ENCODE results near the gene CPNE4.

Gene CPNE4

GRCh38 chr3:132022914-132023313 is 11.9 kb downstream of the CPNE4 start:
- no peak overlapping the region for H3K4me3 ChIP-seq (ENCODE audit: low read length)

GRCh38 chr3:132020058-132020457 is 14.8 kb downstream of the CPNE4 start:
- no peak overlapping the region for H3K4me3 ChIP-seq (ENCODE audit: low read length)
- DNase-seq (ENCODE audit: low read depth, low spot score), result no peak

More at GRCh38 chr3:132022914-132023313, 11.9 kb downstream of the CPNE4 start:
- DNase-seq (ENCODE audit: low read depth, low spot score), result no peak

GRCh38 chr3:132017137-132017536 is 17.7 kb downstream of the CPNE4 start:
- H3K4me3 ChIP-seq (ENCODE audit: low read length), result no peak overlapping the region
- DNase-seq (ENCODE audit: low read depth, low spot score), result no peak

- no peak for DNase-seq (ENCODE audit: low read depth, low spot score)
- no peak overlapping the region for H3K4me3 ChIP-seq (ENCODE audit: low read length)
Measured at GRCh38 chr3:132016061-132017041, 18.5 kb downstream of the CPNE4 start.

GRCh38 chr3:132014105-132014504 is 20.7 kb downstream of the CPNE4 start:
- H3K4me3 ChIP-seq (ENCODE audit: low read length), result no peak overlapping the region
- DNase-seq (ENCODE audit: low read depth, low spot score), result no peak

- H3K4me3 ChIP-seq (ENCODE audit: low read length), result no peak overlapping the region
- no peak for DNase-seq (ENCODE audit: low read depth, low spot score)
Measured at GRCh38 chr3:132009241-132009640, 25.6 kb downstream of the CPNE4 start.

GRCh38 chr3:132008837-132009236 is 26.0 kb downstream of the CPNE4 start:
- no peak for DNase-seq (ENCODE audit: low read depth, low spot score)
- H3K4me3 ChIP-seq (ENCODE audit: low read length), result no peak overlapping the region

- H3K4me3 ChIP-seq (ENCODE audit: low read length), result no peak overlapping the region
- DNase-seq (ENCODE audit: low read depth, low spot score), result no peak
Measured at GRCh38 chr3:132007617-132008016, 27.2 kb downstream of the CPNE4 start.

- DNase-seq (ENCODE audit: low read depth, low spot score), result peak; percentile 4
Measured at GRCh38 chr3:132006605-132007204, 28.1 kb downstream of the CPNE4 start.

GRCh38 chr3:132004571-132004970 is 30.2 kb downstream of the CPNE4 start:
- no peak for DNase-seq (ENCODE audit: low read depth, low spot score)
- no peak overlapping the region for H3K4me3 ChIP-seq (ENCODE audit: low read length)

More at GRCh38 chr3:132006605-132007204, 28.1 kb downstream of the CPNE4 start:
- no peak overlapping the region for H3K4me3 ChIP-seq (ENCODE audit: low read length)

- DNase-seq (ENCODE audit: low read depth, low spot score), result no peak
- no peak overlapping the region for H3K4me3 ChIP-seq (ENCODE audit: low read length)
Measured at GRCh38 chr3:132003685-132004084, 31.1 kb downstream of the CPNE4 start.

GRCh38 chr3:132001999-132002398 is 32.8 kb downstream of the CPNE4 start:
- no peak overlapping the region for H3K4me3 ChIP-seq (ENCODE audit: low read length)

GRCh38 chr3:132001036-132001435 is 33.8 kb downstream of the CPNE4 start:
- H3K4me3 ChIP-seq (ENCODE audit: low read length), result no peak overlapping the region
- DNase-seq (ENCODE audit: low read depth, low spot score), result no peak

More at GRCh38 chr3:132001999-132002398, 32.8 kb downstream of the CPNE4 start:
- no peak for DNase-seq (ENCODE audit: low read depth, low spot score)

GRCh38 chr3:131998027-131998426 is 36.8 kb downstream of the CPNE4 start:
- H3K4me3 ChIP-seq (ENCODE audit: low read length), result no peak overlapping the region
- no peak for DNase-seq (ENCODE audit: low read depth, low spot score)

- no peak for DNase-seq (ENCODE audit: low read depth, low spot score)
- H3K4me3 ChIP-seq (ENCODE audit: low read length), result no peak overlapping the region
Measured at GRCh38 chr3:131995891-131996290, 38.9 kb downstream of the CPNE4 start.

- H3K4me3 ChIP-seq (ENCODE audit: low read length), result no peak overlapping the region
- no peak for DNase-seq (ENCODE audit: low read depth, low spot score)
Measured at GRCh38 chr3:131989318-131989717, 45.5 kb downstream of the CPNE4 start.

- no peak for DNase-seq (ENCODE audit: low read depth, low spot score)
- no peak overlapping the region for H3K4me3 ChIP-seq (ENCODE audit: low read length)
Measured at GRCh38 chr3:131988209-131988608, 46.6 kb downstream of the CPNE4 start.

- DNase-seq (ENCODE audit: low read depth, low spot score), result no peak
Measured at GRCh38 chr3:131983689-131984088, 51.1 kb downstream of the CPNE4 start.

GRCh38 chr3:131981323-131981722 is 53.5 kb downstream of the CPNE4 start:
- H3K4me3 ChIP-seq (ENCODE audit: low read length), result no peak overlapping the region
- no peak for DNase-seq (ENCODE audit: low read depth, low spot score)

More at GRCh38 chr3:131983689-131984088, 51.1 kb downstream of the CPNE4 start:
- no peak overlapping the region for H3K4me3 ChIP-seq (ENCODE audit: low read length)

- no peak for DNase-seq (ENCODE audit: low read depth, low spot score)
- no peak overlapping the region for H3K4me3 ChIP-seq (ENCODE audit: low read length)
Measured at GRCh38 chr3:131976448-131976847, 58.4 kb downstream of the CPNE4 start.

All from Jurkat, Clone E6-1 (cell line).